NCI-H2107 treated with DMSO at 0.1 percent for 48 hours (cell line): ENCODE results near the gene FGF14.

Source experiments
- DNase-seq: peaks from one replicate; lab custom pipeline; 2025; ENCODE audit not compliant: unreplicated experiment; lab: John Stamatoyannopoulos, UW

Gene FGF14

GRCh38 chr13:101695870-101696516, 705.9 kb downstream of the FGF14 start:
- no peak for DNase-seq

GRCh38 chr13:101691341-101691860, 710.4 kb downstream of the FGF14 start:
- DNase-seq, result no peak

DNA sequence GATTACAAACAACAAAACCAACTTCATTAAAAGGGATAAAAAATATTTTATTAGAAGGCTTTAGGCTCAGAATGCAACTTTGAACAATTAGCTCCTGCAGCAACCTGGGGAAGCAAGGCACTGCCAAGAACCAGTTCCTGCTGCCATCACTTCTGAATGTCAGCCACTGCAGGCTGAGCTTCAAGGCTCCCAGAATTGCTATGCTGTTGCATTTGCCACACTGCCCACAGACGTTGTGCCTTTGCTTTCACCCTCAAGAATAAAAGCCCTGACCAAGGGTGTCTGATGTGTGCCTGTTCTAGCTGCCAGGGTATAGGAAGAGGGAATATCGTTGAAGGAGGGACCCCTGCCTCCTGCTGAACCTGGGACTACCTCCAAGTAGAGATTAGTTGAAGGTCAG, 711.0 kb downstream of the FGF14 start:
- DNase-seq, result no peak

GRCh38 chr13:101686003-101686402, 715.8 kb downstream of the FGF14 start:
- no peak for DNase-seq

GRCh38 chr13:101681834-101682233, 720.0 kb downstream of the FGF14 start:
- no peak for DNase-seq

GRCh38 chr13:101673360-101674105, 728.3 kb downstream of the FGF14 start:
- no peak for DNase-seq

DNA sequence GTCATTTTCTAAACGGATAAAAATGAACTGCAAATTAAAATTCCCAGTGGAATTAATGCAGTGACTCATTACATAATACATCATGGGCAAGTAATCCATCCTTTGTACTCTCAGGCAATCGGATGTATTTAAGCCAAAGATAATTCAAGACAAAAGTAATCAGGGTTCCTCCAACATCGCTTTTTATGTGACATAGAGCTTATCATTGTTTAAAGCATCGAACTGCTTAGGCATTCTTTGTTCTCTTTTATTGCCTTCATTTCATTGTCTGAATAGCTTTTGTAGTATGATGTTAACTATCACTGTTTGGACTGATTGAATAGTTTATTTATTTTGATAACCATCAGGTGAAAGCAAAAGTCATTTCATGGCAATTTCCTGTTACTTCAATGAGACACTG, 740.0 kb downstream of the FGF14 start:
- no peak for DNase-seq
